ENCODE data around the gene ZNF507.

DNA sequence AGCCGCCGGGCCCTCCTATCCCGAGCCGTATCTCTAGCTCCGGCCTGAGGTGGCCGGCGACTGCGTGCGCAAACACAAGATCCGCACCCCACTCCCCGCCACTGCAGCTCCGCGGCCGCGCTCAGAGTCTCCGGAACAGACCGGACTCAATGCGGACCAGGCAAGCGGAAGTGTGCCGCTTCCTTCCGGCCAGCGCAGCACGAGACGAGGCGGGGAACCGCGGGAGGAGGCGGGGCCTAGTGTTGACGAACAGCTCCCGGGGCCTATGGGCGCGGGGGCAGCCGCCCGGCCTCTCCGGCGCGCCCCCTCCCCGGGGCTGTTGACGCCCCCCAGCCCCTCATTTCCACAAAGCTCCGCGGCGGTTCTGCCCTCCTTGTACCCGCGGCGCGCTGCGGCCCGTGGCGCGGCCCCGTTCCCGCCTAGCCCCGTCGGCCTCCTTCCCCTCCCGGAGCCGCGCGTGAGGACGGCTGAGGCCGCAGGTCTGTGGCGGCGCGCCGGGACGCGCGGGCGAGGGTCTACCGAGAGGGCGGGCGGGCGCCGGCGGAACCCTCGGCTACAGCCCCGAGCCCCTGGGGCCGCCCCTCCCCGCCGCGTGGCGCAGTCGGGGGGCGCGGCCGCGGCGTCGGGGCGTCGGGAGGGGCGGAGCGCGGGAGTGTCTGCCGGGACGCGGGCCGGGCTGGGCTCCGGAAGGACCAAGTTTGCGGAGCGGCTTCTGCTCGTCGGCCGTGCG lies 60.2 kb downstream of the ZNF507 start, which contains the start of gene DPY19L3:
- TF ChIP-seq GLIS3 (CRISPR knock-in tag; IDR thresholded peaks at IDR 0.05) (no peak), ZFP3 (CRISPR knock-in tag; IDR thresholded peaks at IDR 0.05) (no peak), CSDC2 (CRISPR knock-in tag; IDR thresholded peaks at IDR 0.05) (no peak)
- TF ChIP-seq, protein P1, sequence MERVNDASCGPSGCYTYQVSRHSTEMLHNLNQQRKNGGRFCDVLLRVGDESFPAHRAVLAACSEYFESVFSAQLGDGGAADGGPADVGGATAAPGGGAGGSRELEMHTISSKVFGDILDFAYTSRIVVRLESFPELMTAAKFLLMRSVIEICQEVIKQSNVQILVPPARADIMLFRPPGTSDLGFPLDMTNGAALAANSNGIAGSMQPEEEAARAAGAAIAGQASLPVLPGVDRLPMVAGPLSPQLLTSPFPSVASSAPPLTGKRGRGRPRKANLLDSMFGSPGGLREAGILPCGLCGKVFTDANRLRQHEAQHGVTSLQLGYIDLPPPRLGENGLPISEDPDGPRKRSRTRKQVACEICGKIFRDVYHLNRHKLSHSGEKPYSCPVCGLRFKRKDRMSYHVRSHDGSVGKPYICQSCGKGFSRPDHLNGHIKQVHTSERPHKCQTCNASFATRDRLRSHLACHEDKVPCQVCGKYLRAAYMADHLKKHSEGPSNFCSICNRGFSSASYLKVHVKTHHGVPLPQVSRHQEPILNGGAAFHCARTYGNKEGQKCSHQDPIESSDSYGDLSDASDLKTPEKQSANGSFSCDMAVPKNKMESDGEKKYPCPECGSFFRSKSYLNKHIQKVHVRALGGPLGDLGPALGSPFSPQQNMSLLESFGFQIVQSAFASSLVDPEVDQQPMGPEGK (CRISPR knock-in tag; IDR thresholded peaks at IDR 0.05; ENCODE audit: borderline replicate concordance): no peak

All from SK-N-SH treated with all-trans-retinoic acid at 6 μM for 48 hours (cell line).